SU-DHL-6 (cell line): ENCODE results near the gene MYB.

Experiments
- H2AFZ ChIP-seq: fragments of 200-600 bp; sonication (generic); 2 replicates; pipeline ENCODE4 v1.6.1; 2014; ENCODE audit warnings: low read depth, mild to moderate bottlenecking, moderate library complexity, mixed read lengths, antibody characterized with exemption, low read length; ENCODE audit not compliant: severe bottlenecking
- H3F3A ChIP-seq: fragments of 200-600 bp; shearing (Covaris generic); 2 replicates; pipeline ENCODE4 v1.6.0; 2016; ENCODE audit warnings: antibody characterized with exemption, mild to moderate bottlenecking; ENCODE audit not compliant: insufficient read depth
- H3K27ac ChIP-seq: fragments of 200-600 bp; sonication (generic); 2 replicates; pipeline ENCODE4 v1.5.1; 2016; ENCODE audit warnings: low read depth, mild to moderate bottlenecking, low read length, moderate library complexity, mixed read lengths
- H3K27me3 ChIP-seq: fragments of 200-600 bp; sonication (generic), shearing (Covaris generic); 2 replicates; pipeline ENCODE4 v1.6.0; 2014; ENCODE audit warnings: mild to moderate bottlenecking, low read length
- H3K36me3 ChIP-seq: fragments of 200-600 bp; sonication (generic); 2 replicates; pipeline ENCODE4 v1.6.1; 2014; ENCODE audit warnings: mild to moderate bottlenecking, low read length, mixed read lengths
- H3K4me2 ChIP-seq: fragments of 300-600, 200-600 bp; shearing (Covaris generic), sonication (generic); 2 replicates; pipeline ENCODE4 v1.6.0; 2014; ENCODE audit warnings: low read length, low read depth, mild to moderate bottlenecking; ENCODE audit not compliant: poor library complexity, severe bottlenecking
- H3K4me3 ChIP-seq: fragments of 200-600 bp; sonication (generic); 2 replicates; pipeline ENCODE4 v1.5.1; 2014; ENCODE audit warnings: antibody characterized with exemption, low read length, mild to moderate bottlenecking, mixed read lengths; ENCODE audit not compliant: insufficient read depth, poor library complexity, severe bottlenecking
- H3K79me2 ChIP-seq: fragments of 200-600 bp; sonication (generic); 2 replicates; pipeline ENCODE4 v1.6.1; 2014; ENCODE audit warnings: mild to moderate bottlenecking, low read length, moderate library complexity; ENCODE audit not compliant: insufficient read depth
- H3K9ac ChIP-seq: fragments of 200-600 bp; sonication (generic); 2 replicates; pipeline ENCODE4 v1.7.0; 2014; ENCODE audit warnings: mild to moderate bottlenecking, low read length
- H3K9me2 ChIP-seq: fragments of 200-600 bp; sonication (generic); replicated peaks from 2 replicates; pipeline ENCODE4 v1.6.1; 2014; ENCODE audit warnings: low read length; ENCODE audit not compliant: insufficient read depth
- H3K9me3 ChIP-seq: fragments of 200-600 bp; sonication (generic); 2 replicates; pipeline ENCODE4 v1.6.1; 2014; ENCODE audit warnings: low read length, mixed read lengths; ENCODE audit not compliant: insufficient read depth
- H4K20me1 ChIP-seq: fragments of 200-600 bp; sonication (generic); 2 replicates; pipeline ENCODE4 v1.6.1; 2014; ENCODE audit warnings: low read depth, mild to moderate bottlenecking, antibody characterized with exemption, low read length, moderate library complexity, mixed read lengths
- CTCF ChIP-seq: fragments of 200-600 bp; sonication (generic); IDR thresholded peaks from one replicate; pipeline ENCODE4 v1.5.1; 2017; ENCODE audit warnings: antibody characterized with exemption, mild to moderate bottlenecking, low read length, moderate library complexity; ENCODE audit not compliant: insufficient read depth, poor library complexity, severe bottlenecking
- EZH2phosphoT487 ChIP-seq: fragments of 200-600 bp; sonication (generic), shearing (Covaris generic); conservative IDR thresholded peaks from 2 replicates; pipeline ENCODE4 v1.6.1; 2018; ENCODE audit warnings: mild to moderate bottlenecking, antibody characterized with exemption, low read length, moderate library complexity, mixed read lengths

Gene MYB

GRCh38 chr6:135189344-135189743, 8.2 kb downstream of the MYB start:
- no peak overlapping the region for H3K4me2 ChIP-seq
- H3K4me3 ChIP-seq = no peak overlapping the region
- H2AFZ ChIP-seq = no peak overlapping the region
- peaks cover 24% of the 10 kb centered on the region; the same call in 1 of the 2 replicates for H3K36me3 ChIP-seq
- H3K79me2 ChIP-seq = peaks cover 3% of the 10 kb centered on the region
- H4K20me1 ChIP-seq = 0 out of 2 replicates have a peak, but pooled peaks cover 2% of the 10 kb centered on the region
- H3K9ac ChIP-seq = no peak overlapping the region
- TF ChIP-seq EZH2phosphoT487 (no peak), CTCF (no peak)
- H3K9me3 ChIP-seq = no peaks in the 10 kb centered on the region
- H3K9me2 ChIP-seq = no peaks in the 10 kb centered on the region
- no peaks in the 10 kb centered on the region for H3K27me3 ChIP-seq
- peaks cover 6% of the 10 kb centered on the region; the same call in 1 of the 2 replicates for H3F3A ChIP-seq
- no peak overlapping the region for H3K27ac ChIP-seq

DNA sequence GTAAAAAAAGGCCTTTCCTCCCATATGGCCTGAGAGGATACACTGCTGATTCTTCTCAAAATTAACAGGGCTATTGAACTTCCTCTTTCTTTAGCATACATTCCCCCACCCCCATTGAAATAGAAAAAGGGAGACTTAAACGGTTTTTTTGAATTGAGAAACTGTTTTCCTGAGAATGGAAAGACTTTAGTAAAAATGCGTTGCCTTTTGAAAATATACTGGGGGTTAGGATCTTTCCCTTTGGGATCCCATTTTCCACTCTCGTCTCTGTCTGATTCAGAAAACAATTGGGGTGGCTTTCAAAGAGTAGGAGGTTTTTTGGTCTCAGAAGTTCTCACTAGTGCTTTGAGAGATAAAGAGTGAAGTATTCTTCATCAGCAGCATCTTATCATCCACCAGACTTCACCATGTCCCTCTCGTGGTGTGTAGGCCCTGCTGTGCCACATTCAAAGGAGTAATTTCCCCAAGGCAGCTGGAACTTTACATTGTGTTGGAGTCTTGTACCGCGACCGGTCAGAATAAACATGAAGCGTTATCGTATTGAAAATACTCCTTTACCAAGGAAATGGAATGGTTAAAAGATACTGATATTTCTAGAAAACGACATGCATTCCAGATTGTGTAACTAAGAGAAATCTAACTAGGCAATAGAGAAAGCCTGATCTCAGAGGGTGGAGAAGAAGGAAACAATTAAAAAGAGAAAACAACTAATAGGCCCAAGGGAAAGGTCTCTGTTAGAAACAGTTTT, 10.6 kb downstream of the MYB start:
- Histone ChIP-seq H3K9ac (no peak overlapping the region), H3K27ac (no peak overlapping the region), H2AFZ (no peak overlapping the region), H3K9me3 (no peaks in the 10 kb centered on the region), H3K4me3 (no peak overlapping the region), H4K20me1 (no peaks in the 10 kb centered on the region), H3K79me2 (no peaks in the 10 kb centered on the region), H3K4me2 (no peak overlapping the region), H3K36me3 (peaks cover 36% of the 10 kb centered on the region; the same call in 1 of the 2 replicates), H3K27me3 (no peaks in the 10 kb centered on the region), H3K9me2 (no peaks in the 10 kb centered on the region), H3F3A (no peaks in the 10 kb centered on the region)
- TF ChIP-seq EZH2phosphoT487 (no peak), CTCF (no peak)

- no peak overlapping the region for H2AFZ ChIP-seq
- no peaks in the 10 kb centered on the region for H3K27me3 ChIP-seq
- no peaks in the 10 kb centered on the region for H4K20me1 ChIP-seq
- no peak overlapping the region for H3K9ac ChIP-seq
- H3K36me3 ChIP-seq = peaks cover 34% of the 10 kb centered on the region; the same call in 1 of the 2 replicates
- H3F3A ChIP-seq = no peaks in the 10 kb centered on the region
- H3K4me3 ChIP-seq = no peak overlapping the region
- no peaks in the 10 kb centered on the region for H3K9me2 ChIP-seq
- TF ChIP-seq CTCF (no peak), EZH2phosphoT487 (no peak)
- no peak overlapping the region for H3K27ac ChIP-seq
- no peaks in the 10 kb centered on the region for H3K79me2 ChIP-seq
- H3K9me3 ChIP-seq = no peaks in the 10 kb centered on the region
- no peak overlapping the region for H3K4me2 ChIP-seq
These were observed 11.4 kb downstream of the MYB start for GRCh38 chr6:135192256-135193174.
